ENCODE results near the gene BAZ1B.

DNA sequence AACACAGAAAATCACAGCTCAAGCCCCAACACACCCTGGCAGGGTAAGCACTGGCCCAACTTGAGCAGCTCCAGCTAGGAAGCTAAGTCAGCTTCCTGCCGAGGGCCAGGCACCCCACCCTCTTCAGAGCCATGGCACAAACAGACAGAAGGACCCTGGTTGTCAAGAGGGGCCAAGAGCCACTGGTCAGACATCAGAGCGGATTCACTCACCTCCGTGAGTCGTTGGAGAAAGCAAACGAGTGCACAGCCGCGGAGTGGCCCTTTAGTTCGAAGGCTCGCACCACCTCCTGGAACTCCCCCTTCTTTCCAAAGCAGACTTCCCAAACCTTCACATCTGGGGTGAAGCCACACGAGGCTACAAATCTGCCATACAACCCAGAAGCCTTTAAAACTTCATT, 48.9 kb upstream of the BAZ1B start:
- TF ChIP-seq, protein P1, sequence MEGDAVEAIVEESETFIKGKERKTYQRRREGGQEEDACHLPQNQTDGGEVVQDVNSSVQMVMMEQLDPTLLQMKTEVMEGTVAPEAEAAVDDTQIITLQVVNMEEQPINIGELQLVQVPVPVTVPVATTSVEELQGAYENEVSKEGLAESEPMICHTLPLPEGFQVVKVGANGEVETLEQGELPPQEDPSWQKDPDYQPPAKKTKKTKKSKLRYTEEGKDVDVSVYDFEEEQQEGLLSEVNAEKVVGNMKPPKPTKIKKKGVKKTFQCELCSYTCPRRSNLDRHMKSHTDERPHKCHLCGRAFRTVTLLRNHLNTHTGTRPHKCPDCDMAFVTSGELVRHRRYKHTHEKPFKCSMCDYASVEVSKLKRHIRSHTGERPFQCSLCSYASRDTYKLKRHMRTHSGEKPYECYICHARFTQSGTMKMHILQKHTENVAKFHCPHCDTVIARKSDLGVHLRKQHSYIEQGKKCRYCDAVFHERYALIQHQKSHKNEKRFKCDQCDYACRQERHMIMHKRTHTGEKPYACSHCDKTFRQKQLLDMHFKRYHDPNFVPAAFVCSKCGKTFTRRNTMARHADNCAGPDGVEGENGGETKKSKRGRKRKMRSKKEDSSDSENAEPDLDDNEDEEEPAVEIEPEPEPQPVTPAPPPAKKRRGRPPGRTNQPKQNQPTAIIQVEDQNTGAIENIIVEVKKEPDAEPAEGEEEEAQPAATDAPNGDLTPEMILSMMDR (IDR thresholded peaks at IDR 0.05): no peak
- TF ChIP-seq SIN3A (IDR thresholded peaks at IDR 0.05; ENCODE audit: borderline replicate concordance, insufficient read depth, low read depth, low read length): no peak
